Mucosa of rectum (tissue), 2 donors: ENCODE data around the gene ARSB.
"Not testable (repeated sequence)": the region's sequence is repeated elsewhere in the genome, so short reads cannot be mapped to it uniquely, and the experiment has no call there.

Experiments
- H3K27ac ChIP-seq, 2 donors: one replicate each; pipeline ENCODE4 v1.7.0; 2013; ENCODE audit warnings: inconsistent platforms in 2 of 2, low read depth in 2 of 2, low read length in 2 of 2
- H3K27me3 ChIP-seq, 2 donors: one replicate each; pipeline ENCODE4 v1.7.0; 2013; ENCODE audit warnings: low read length in 2 of 2; ENCODE audit not compliant: control insufficient read depth in 2 of 2, insufficient read depth in 2 of 2
- H3K36me3 ChIP-seq, 2 donors: one replicate each; pipeline ENCODE4 v1.7.0; 2013; ENCODE audit warnings: low read length in 2 of 2; ENCODE audit not compliant: control insufficient read depth in 2 of 2, insufficient read depth in 2 of 2
- H3K4me1 ChIP-seq, 2 donors: one replicate each; pipeline ENCODE4 v1.7.0; 2013; ENCODE audit warnings: low read length in 2 of 2, mild to moderate bottlenecking in 1 of 2; ENCODE audit not compliant: control insufficient read depth in 2 of 2, insufficient read depth in 2 of 2
- H3K4me3 ChIP-seq, 2 donors: one replicate each; pipeline ENCODE4 v1.7.0; 2013; ENCODE audit warnings: low read length in 2 of 2
- H3K9ac ChIP-seq, 2 donors: one replicate each; pipeline ENCODE4 v1.7.0; 2013; ENCODE audit warnings: low read length in 2 of 2, low read depth in 1 of 2, mild to moderate bottlenecking in 1 of 2
- H3K9me3 ChIP-seq, 2 donors: one replicate each; pipeline ENCODE4 v1.7.0; 2013; ENCODE audit warnings: low read length in 2 of 2; ENCODE audit not compliant: control insufficient read depth in 2 of 2
- donor health status: healthy.
- donor health status: Normal muscosa, but diverticular disease.

ARSB gene

DNA sequence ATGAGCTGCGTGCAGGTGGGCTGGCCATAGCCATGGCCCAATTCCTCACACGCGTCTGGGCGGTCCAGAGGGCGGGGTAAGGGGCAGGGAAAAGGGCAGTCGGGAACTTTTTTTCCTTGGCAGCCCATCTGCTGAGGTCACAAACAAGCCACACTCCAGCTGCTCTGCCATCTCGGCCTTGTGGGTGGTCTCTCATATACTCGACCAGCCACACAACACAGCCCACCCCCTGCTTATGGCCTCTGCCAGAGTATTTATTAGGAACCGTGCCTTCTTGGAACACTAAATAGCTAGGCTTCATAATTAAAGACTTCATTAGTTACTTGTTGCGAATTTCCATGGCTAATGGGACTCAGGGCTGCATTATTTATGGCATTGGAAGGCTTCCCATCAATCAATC is 238.1 kb downstream of the ARSB start:
- H3K27ac ChIP-seq, result no peak overlapping the region
- H3K4me3 ChIP-seq, result no peak overlapping the region
- H3K9me3 ChIP-seq, result no peaks in the 10 kb centered on the region
- no peaks in the 10 kb centered on the region for H3K36me3 ChIP-seq
- H3K27me3 ChIP-seq, result no peaks in the 10 kb centered on the region
- no peak overlapping the region for H3K9ac ChIP-seq
- H3K4me1 ChIP-seq, result no peaks in the 10 kb centered on the region

DNA sequence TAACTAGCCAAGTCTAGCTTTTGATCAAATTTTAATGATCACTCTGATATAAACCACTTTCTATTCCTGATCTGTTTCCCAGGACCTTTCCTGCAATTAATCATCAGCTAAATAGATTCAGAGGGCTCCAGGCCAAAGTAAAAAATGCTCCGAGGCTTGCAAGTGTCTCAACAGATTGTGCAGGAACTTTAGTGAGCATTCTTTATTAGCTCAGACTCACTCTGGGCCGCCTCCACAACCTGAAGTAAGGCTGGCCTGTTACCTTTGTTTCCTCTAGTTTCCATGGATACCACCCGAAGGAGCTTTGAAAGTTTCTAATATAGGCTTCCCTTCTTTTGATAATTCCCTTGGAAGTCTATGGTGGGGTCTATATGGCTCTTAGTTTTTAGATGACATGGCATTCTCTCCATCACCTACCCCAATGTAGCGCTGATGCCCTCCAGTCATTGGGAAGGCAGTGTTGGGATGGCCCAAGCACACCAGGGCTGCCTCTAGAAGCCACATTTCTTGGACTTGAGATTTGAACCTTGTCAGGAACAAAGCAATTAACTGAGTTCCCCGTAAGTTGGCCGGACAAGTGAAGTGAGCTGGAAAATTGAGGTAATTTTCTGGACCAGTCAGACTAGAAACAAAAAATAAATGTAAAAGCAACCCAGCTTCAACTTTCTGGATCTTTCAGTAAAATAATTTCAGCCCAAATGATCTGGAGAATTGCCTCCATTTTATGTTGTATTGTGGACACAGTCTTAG is 238.9 kb downstream of the ARSB start:
- Histone ChIP-seq H3K9me3 (no peaks in the 10 kb centered on the region), H3K4me3 (no peak overlapping the region), H3K9ac (no peak overlapping the region), H3K27ac (no peak overlapping the region), H3K36me3 (no peaks in the 10 kb centered on the region), H3K27me3 (no peaks in the 10 kb centered on the region), H3K4me1 (no peaks in the 10 kb centered on the region)

DNA sequence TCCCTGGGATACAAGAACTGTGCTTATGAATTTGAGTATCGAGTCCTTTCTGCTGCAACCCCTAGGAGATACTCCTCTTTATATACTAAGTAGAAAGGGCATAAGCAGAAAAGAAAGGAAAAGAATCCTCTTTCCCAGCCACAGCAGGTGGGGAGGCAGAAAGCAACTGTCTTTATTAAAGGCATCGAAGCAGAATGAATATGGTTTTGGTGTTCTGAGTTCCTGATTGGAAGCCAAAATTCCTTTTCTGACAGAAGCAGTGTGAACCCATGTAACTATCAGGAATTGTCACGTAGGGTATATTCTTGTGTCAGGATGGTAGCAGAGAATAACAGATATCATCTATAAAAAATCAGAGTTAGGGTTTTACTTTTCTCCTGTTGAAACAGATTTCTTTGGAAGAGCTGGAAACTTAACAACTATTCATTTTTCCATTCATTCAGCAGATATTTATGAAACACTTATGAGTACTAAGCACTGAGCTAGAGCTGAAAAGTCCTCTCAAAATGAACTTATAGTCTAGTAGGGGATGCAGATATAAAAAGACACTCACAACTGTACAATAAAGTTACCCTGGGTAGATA is 240.1 kb downstream of the ARSB start:
- Histone ChIP-seq H3K27ac (no peak overlapping the region), H3K9ac (no peak overlapping the region), H3K4me1 (no peaks in the 10 kb centered on the region), H3K27me3 (no peaks in the 10 kb centered on the region), H3K4me3 (no peak overlapping the region), H3K9me3 (no peaks in the 10 kb centered on the region), H3K36me3 (no peaks in the 10 kb centered on the region)

DNA sequence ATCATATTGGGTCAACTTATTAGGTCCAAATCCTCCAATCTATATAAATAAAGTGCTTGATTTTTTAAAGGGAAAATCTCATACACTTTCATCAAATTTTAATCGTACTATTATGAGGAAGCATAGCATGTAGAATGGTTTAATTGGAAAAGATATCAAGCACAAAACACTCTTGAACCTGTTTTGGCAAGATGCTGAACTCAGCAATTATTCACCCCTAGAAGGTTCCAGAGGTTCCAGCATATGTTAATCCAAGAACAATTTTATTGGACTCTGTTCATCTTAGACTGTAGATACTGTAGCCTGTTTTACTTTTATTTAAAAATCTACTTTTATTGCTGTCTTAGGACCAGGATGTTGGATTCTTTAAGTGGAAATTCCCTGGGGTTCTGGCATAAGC is 244.1 kb downstream of the ARSB start:
- Histone ChIP-seq H3K9ac (no peak overlapping the region), H3K4me1 (no peaks in the 10 kb centered on the region), H3K27ac (no peak overlapping the region), H3K4me3 (no peak overlapping the region), H3K27me3 (no peaks in the 10 kb centered on the region), H3K9me3 (no peaks in the 10 kb centered on the region), H3K36me3 (no peaks in the 10 kb centered on the region)

DNA sequence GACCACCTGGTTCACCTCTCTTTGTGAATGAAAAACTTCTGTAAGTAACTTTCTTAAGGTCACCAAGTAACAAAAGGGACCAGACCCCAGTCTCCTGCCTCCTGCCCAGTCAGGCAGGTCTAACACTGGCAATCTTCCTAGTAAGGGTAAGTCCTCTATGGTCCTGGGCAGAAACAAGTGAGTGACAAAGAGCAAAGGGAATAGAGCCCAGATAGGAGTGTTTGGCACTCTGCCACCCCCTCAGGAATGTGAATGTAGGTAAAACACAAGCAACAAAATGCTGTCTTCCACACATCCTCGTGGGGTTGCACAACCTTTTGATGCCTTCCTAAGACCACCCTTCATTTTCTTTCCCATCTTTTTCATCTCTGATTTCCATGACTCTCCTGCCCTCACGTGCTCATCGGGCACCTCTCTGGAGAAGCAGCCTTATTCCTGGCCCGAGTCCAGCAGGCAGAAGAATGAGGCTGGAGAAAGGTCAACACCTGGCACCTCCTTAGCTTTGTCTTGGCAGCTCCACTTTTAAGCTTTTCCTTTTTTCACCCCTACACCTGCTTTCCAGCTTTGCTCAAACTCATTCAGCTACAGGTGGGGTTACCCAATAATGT is 246.3 kb downstream of the ARSB start:
- no peak overlapping the region for H3K27ac ChIP-seq
- H3K27me3 ChIP-seq, result no peaks in the 10 kb centered on the region
- no peak overlapping the region for H3K9ac ChIP-seq
- no peak overlapping the region for H3K4me3 ChIP-seq
- H3K9me3 ChIP-seq, result no peaks in the 10 kb centered on the region
- H3K36me3 ChIP-seq, result no peaks in the 10 kb centered on the region
- H3K4me1 ChIP-seq, result no peaks in the 10 kb centered on the region

DNA sequence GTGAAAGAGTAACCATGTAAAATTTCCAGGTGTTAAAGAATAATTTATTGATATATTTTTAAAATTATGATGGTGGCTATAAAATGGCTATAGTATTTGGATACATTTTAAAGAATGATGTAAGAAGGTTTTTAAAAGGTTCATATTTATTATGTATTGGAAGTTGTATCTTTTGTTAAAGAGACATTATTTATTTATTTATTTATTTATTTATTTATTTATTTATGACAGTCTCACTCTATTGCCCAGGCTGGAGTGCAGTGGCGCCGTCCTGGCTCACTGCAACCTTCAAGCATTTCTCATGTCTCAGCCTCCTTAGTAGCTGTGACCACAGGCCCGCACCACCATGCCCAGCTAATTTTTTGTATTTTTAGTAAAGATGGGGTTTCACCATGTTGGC is 247.0 kb downstream of the ARSB start:
- Histone ChIP-seq H3K9ac (no peak overlapping the region), H3K4me3 (no peak overlapping the region), H3K4me1 (no peaks in the 10 kb centered on the region)

DNA sequence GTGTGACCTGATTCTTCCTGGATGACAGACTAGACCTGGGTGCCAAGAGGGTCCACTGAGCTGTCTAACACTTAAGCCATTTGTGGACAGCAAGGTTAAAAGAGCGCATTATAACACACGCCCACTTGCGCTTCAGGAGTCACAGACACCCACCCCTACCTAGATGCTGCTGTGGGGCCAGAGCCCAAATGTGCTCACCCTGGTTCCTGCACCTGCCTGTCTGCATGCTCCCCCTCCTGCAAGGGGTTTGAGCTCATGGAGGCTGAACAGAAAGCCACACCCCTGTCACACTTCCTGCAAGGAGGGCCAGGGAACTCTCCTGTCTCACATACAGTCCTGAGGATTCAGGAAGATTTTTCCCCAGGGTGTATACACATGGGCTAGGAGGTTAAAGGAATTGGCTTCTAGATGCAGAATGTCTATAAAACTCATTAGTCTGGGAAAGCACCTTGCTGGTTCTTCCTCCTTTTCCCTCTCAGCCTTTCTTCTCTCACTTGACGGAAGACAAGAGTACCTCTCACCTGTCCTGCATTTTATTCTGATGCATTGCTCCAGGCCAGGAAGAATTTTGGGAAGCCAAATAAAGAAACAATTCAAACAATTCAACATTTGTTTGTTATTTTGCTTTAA is 249.2 kb downstream of the ARSB start:
- no peaks in the 10 kb centered on the region for H3K9me3 ChIP-seq
- no peaks in the 10 kb centered on the region for H3K27me3 ChIP-seq
- no peaks in the 10 kb centered on the region for H3K4me1 ChIP-seq
- no peaks in the 10 kb centered on the region for H3K36me3 ChIP-seq
- H3K9ac ChIP-seq, result no peak overlapping the region
- no peak overlapping the region for H3K27ac ChIP-seq
- H3K4me3 ChIP-seq, result no peak overlapping the region

More for the DNA sequence above, 247.0 kb downstream of the ARSB start:
- Histone ChIP-seq H3K27ac (no peak overlapping the region), H3K27me3 (no peaks in the 10 kb centered on the region), H3K36me3 (no peaks in the 10 kb centered on the region), H3K9me3 (no peaks in the 10 kb centered on the region)

DNA sequence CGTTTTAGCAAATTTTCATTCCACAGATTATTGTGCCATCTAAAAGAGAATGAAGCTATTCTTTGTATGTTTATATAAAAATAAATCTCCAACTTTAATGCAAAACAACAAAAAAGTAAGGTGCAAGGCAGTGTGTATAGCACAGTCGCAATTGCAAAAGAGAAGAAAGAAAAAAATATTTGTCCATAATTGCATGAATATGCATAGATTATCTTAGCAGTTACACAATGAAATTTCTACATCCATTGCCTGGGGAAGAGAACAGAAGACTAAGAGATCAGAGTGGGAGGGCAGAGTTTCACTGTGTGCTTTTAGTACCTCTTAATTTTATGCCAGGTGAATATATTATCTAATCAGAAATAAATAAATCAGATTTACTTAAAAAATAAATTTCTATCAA is 250.2 kb downstream of the ARSB start:
- Histone ChIP-seq H3K27ac (no peak overlapping the region), H3K36me3 (no peaks in the 10 kb centered on the region), H3K4me3 (no peak overlapping the region), H3K4me1 (no peaks in the 10 kb centered on the region), H3K27me3 (no peaks in the 10 kb centered on the region), H3K9me3 (no peaks in the 10 kb centered on the region), H3K9ac (no peak overlapping the region)

DNA sequence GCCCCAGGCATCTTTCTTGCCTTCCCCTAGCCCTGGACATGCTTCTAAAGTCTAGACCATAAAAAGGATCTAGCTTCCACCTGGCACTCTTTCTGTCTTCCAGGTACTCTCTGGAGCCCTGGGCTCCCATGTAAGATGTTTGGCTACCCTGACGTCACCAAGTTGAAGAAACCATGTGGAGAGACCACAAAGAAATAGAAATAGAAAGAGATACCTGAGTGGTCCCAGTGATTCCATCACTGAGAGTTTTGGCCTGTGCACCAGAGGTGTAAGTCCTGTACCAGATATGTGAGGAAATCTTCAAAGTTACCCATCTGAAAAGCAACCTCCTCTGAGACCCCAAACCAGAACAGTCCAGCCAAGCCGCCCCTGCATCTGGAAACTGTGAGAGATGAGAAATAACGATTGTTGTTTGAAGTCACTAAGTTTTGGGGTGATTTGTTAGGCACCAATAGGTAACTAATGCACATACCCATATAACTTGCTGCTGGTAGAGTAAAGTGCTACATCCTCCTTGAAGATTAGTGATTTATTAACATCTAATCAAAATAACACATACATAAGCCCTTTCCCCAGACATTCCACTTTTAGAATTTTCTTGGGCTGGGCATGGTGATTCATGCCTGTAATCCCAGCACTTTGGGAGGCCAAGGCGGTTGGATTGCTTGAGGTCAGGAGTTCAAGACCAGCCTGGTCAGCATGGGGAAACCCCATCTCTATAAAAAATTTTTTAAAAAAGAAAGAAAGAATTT is 250.8 kb downstream of the ARSB start:
- Histone ChIP-seq H3K36me3 (no peaks in the 10 kb centered on the region), H3K27ac (no peak overlapping the region), H3K9me3 (no peaks in the 10 kb centered on the region), H3K4me3 (no peak overlapping the region), H3K9ac (no peak overlapping the region), H3K4me1 (no peaks in the 10 kb centered on the region), H3K27me3 (no peaks in the 10 kb centered on the region)

DNA sequence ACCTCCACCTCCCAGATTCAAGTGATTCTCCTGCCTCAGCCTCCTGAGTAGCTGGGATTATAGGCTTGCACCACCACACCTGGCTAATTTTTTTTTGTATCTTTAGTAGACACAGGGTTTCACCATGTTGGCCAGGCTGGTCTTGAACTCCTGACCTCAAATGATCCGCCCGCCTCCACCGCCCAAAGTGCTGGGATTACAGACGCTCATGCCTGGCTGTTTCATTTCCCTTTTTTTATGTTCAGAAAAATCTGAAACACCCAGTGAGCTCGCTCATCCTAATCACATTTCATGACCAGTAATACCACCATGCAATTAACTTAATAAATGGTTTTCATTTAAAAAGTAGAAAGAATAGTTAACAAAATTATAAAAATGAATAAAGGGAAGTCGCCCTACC is 252.4 kb downstream of the ARSB start:
- H3K9me3 ChIP-seq, H3K27me3 ChIP-seq, H3K4me1 ChIP-seq, H3K4me3 ChIP-seq, H3K9ac ChIP-seq, H3K36me3 ChIP-seq, H3K27ac ChIP-seq: not testable (repeated sequence)
